Measurements from ENCODE around the gene SESN3.

DNA sequence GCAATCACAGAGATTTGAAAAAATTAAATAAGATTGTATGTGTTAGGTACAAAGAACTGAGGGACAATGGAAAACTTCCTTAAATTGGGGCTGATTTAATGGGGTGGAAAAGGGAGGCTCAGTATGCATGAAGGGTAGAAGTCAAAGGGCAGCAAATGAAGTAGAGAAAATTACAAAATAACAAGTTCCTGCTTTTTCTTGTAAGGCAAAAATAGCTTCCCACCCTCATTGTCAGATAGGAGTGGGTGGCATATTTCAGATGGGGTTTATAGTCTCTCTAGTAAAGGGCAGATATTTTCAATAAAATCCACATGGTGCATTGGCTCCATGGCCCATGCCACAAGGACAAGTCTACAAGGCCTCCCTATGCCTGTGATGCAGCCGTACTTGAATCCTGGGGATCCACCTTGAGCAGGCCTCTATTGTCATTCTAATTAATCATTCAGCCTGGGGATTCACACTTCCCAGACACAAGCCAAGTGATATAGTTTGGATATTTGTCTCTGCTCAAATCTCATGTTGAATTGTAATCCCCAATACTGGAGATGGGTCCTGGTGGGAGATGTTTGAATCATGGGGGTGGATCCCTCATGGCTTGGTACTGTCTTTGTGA, 36.7 kb upstream of the SESN3 start:
- TF ChIP-seq, protein P1, sequence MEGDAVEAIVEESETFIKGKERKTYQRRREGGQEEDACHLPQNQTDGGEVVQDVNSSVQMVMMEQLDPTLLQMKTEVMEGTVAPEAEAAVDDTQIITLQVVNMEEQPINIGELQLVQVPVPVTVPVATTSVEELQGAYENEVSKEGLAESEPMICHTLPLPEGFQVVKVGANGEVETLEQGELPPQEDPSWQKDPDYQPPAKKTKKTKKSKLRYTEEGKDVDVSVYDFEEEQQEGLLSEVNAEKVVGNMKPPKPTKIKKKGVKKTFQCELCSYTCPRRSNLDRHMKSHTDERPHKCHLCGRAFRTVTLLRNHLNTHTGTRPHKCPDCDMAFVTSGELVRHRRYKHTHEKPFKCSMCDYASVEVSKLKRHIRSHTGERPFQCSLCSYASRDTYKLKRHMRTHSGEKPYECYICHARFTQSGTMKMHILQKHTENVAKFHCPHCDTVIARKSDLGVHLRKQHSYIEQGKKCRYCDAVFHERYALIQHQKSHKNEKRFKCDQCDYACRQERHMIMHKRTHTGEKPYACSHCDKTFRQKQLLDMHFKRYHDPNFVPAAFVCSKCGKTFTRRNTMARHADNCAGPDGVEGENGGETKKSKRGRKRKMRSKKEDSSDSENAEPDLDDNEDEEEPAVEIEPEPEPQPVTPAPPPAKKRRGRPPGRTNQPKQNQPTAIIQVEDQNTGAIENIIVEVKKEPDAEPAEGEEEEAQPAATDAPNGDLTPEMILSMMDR (IDR thresholded peaks at IDR 0.05; ENCODE audit: low read length): no peak
- TF ChIP-seq EZH2phosphoT487 (IDR thresholded peaks at IDR 0.05; ENCODE audit: low read length) (no peak), EZH2 (optimal IDR thresholded peaks at IDR 0.05; ENCODE audit: low read depth, low read length) (no peak)

Measured in MM.1S (cell line).